Spleen (tissue), 11 donors: ENCODE data around the gene PCK2. TPM values are rescaled to one million over a fixed set of nuclear protein-coding genes. Genes with fewer than 3 reads are reported as not detected.

Source experiments
- DNase-seq: peaks from one replicate; pipeline ENCODE4 v3.0.0-alpha.2; 2020
- H3K27ac ChIP-seq, 8 donors: fragments of 200-600 bp; sonication (generic) in 7 of 8; 1 replicate in 4 of 8; 2 replicates in 4 of 8; pipeline versions ENCODE4 v1.5.0 to v1.8.0; 2016 to 2021; ENCODE audit warnings: inconsistent platforms in 4 of 8, mild to moderate bottlenecking in 4 of 8, moderate library complexity in 1 of 8
- H3K27me3 ChIP-seq, 7 donors: fragments of 200-600 bp; sonication (generic) in 6 of 7; replicated peaks in 1 of 7; 1 replicate in 4 of 7; 2 replicates in 3 of 7; pipeline versions ENCODE4 v1.5.0 to v1.8.0; 2016 to 2021; ENCODE audit warnings: inconsistent platforms in 3 of 7, mild to moderate bottlenecking in 1 of 7
- H3K36me3 ChIP-seq, 6 donors: fragments of 200-600 bp; sonication (generic) in 5 of 6; 1 replicate in 4 of 6; 2 replicates in 2 of 6; pipeline versions ENCODE4 v1.5.0 to v1.8.0; 2016 to 2021; ENCODE audit warnings: inconsistent platforms in 2 of 6
- H3K4me1 ChIP-seq, 6 donors: fragments of 200-600 bp; sonication (generic) in 5 of 6; 1 replicate in 3 of 6; 2 replicates in 3 of 6; pipeline versions ENCODE4 v1.5.0 to v1.8.0; 2016 to 2021; ENCODE audit warnings: inconsistent platforms in 3 of 6
- H3K4me3 ChIP-seq, 8 donors: fragments of 200-600 bp; sonication (generic) in 7 of 8; 1 replicate in 4 of 8; 2 replicates in 4 of 8; pipeline versions ENCODE4 v1.5.0 to v1.8.0; 2016 to 2021; ENCODE audit warnings: inconsistent platforms in 4 of 8, mild to moderate bottlenecking in 4 of 8, moderate library complexity in 2 of 8
- H3K9me3 ChIP-seq, 8 donors: fragments of 200-600 bp; sonication (generic) in 7 of 8; 1 replicate in 4 of 8; 2 replicates in 4 of 8; pipeline versions ENCODE4 v1.5.0 to v1.8.0; 2016 to 2021; ENCODE audit warnings: inconsistent platforms in 4 of 8
- POLR2A ChIP-seq, 3 donors: fragments of 450-650 bp; IDR thresholded peaks; one replicate each; pipeline ENCODE4 v1.5.1; 2017; ENCODE audit warnings: antibody characterized with exemption in 3 of 3, mild to moderate bottlenecking in 1 of 3
- POLR2AphosphoS5 ChIP-seq, 3 donors: sonication (generic); formaldehyde crosslinking; IDR thresholded peaks; one replicate each; pipeline ENCODE4 v1.5.1; 2017; ENCODE audit warnings: antibody characterized with exemption in 3 of 3
- WGBS, 5 donors: extraction: QIAGEN DNeasy Blood & Tissue Kit in 3 of 5; methylation state at CpG; one replicate each; pipeline versions ENCODE4 v1.1.5 to v1.1.7; 2013 to 2018; 5-methylcytosine and 5-hydroxymethylcytosine counted together
- intact Hi-C: fragments of 100-400 bp; cut with DNase I; formaldehyde crosslinking; loops from one replicate; pipeline ENCODE4 v1.15.0; 2023; ENCODE audit warnings: low total_unique reads
- polyA plus RNA-seq, 3 donors: library from polyadenylated mRNA; stranded (reverse); fragments of 200-250 nt; gene quantifications; one replicate each; pipeline ENCODE4 v1.2.1, GENCODE V29; 2013
- total RNA-seq, 7 donors: library from RNA; depleted of rRNA in 3 of 7; stranded (reverse); fragments of >200 nt in 3 of 7; fragmentation: NEBNext Ultra II Directional in 4 of 7; extraction: Animal tissue kit (Norgen Biotek cat#: 25700) in 4 of 7; gene quantifications; one replicate each; pipeline versions ENCODE4 v1.1.0 to v1.2.1, GENCODE V29; 2016 to 2021
- TF ChIP-seq, protein P1 (sequence below), 11 experiments: fragments of 200-600 bp in 7 of 11; fragments of 450-650 bp in 4 of 11; sonication (generic) in 4 of 11; IDR thresholded peaks in 8 of 11; conservative IDR thresholded peaks in 3 of 11; 1 replicate in 7 of 11; 2 replicates in 4 of 11; pipeline versions ENCODE4 v1.4.0 to v1.8.0; 2016 to 2021; ENCODE audit warnings: antibody characterized with exemption in 11 of 11, inconsistent platforms in 4 of 11, mild to moderate bottlenecking in 1 of 11
- donor health status: healthy with polysubstance abuse.
- donor health status: DM: no; HTN: no; CAD: no; lungs with moderate emphysema.
- donor health status: DM: no; HTN: no; CAD: no.
- donor health status: Bipolar disorder and iron deficiency.
- donor health status: healthy.
- donor health status: DM: no; HTN: no; CAD: no.
- donor health status: DM: yes; HTN: yes; CAD: no.

The PCK2 gene
- total and polyA plus RNA-seq, 10 donors: 25.3 to 52.3 (median 33.8) TPM

DNA sequence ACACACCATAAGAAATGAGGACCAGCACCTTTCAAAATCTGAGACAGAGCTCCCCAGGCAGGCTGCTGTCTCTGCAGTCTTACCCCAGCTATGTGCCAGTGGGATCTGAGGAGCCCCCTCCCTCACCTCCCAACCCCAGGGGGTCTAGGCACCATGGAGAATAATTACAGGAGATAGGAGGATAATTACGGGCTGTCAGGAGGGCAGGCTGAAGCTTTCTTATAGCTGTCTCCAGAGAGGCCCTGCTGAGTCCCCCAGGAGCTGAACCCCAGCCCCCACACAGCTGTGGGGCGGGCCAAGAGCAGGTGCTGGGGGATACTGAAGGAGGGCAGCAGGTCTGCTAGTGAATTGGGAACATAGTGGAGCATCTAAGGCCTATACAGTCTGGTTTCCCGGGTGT, 16.0 kb upstream of the PCK2 start:
- Histone ChIP-seq H3K27me3 (peaks cover 0 to 16% (median 0%) of the 10 kb centered on the region in 7 donors), H3K36me3 (no peaks in the 10 kb centered on the region), H3K27ac (no peak overlapping the region), H3K9me3 (no peaks in the 10 kb centered on the region), H3K4me1 (peaks cover 10 to 42% (median 20%) of the 10 kb centered on the region in 6 donors), H3K4me3 (no peak overlapping the region)
- intact Hi-C loops: no loop called here
- TF ChIP-seq POLR2AphosphoS5 (IDR thresholded peaks at IDR 0.05): no peak
- TF ChIP-seq, protein P1, sequence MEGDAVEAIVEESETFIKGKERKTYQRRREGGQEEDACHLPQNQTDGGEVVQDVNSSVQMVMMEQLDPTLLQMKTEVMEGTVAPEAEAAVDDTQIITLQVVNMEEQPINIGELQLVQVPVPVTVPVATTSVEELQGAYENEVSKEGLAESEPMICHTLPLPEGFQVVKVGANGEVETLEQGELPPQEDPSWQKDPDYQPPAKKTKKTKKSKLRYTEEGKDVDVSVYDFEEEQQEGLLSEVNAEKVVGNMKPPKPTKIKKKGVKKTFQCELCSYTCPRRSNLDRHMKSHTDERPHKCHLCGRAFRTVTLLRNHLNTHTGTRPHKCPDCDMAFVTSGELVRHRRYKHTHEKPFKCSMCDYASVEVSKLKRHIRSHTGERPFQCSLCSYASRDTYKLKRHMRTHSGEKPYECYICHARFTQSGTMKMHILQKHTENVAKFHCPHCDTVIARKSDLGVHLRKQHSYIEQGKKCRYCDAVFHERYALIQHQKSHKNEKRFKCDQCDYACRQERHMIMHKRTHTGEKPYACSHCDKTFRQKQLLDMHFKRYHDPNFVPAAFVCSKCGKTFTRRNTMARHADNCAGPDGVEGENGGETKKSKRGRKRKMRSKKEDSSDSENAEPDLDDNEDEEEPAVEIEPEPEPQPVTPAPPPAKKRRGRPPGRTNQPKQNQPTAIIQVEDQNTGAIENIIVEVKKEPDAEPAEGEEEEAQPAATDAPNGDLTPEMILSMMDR (IDR thresholded peaks at IDR 0.05 in 8 of 11, conservative IDR thresholded peaks at IDR 0.05 in 3 of 11): no peak
- 74 to 87% (median 84%) methylated on average over 3 of the region's 3 CpGs for WGBS, 5 donors
- no peak for DNase-seq

DNA sequence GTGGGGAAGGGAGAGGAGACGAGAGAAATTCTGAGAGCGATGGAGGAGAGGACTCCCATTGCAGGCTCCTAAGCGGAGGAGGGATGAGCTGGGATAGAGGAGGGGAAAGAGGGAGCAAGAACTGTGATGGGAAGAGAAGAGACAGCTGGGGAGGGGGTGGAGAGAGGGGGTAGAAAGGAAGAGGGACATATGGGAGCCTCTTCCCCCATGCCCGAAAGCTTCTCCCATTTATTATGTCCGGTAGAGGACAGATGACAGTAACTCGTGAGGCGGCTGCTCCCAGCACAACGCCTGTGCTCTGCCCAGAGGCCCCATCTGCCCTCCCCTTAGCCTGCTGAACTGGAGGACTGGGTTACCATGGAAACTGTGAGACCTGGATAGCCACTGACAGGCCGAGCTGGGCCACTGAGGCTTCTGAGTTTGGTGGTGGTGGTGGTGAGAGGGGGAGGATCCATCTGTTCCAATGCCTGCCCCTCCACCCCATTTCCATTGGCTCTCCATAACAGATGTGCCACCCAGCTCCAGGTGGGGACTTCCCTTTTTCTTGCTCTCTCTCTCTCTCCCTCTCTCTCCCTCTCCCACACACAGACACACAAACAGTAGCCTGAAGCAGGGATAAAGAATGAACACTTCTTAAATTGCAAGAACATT, 14.5 kb upstream of the PCK2 start:
- H3K4me3 ChIP-seq: no peak overlapping the region

DNA sequence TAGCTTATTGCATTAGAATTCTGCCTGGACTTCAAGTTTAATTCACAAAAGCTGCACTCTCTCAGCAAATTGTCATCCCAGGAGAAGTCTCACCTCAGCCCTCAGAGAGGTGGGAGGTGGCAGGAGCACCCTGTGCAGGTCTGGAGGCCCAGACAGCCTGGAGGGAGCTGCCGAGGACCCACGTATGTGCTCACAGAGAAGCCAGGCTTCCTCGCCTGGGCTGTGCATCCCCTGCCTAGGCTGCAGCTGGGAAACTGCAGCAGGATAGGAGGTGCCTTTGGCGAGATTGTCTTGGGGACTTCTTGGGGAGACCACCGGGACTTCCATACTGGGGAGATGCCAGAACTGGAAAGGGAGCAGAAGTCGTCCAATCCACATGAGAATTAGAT, 14.0 kb upstream of the PCK2 start:
- no peaks in the 10 kb centered on the region for H3K9me3 ChIP-seq
- peaks cover 0 to 16% (median 0%) of the 10 kb centered on the region in 7 donors for H3K27me3 ChIP-seq
- H3K36me3 ChIP-seq: no peaks in the 10 kb centered on the region
- DNase-seq: no peak
- TF ChIP-seq POLR2AphosphoS5 (IDR thresholded peaks at IDR 0.05) (no peak), POLR2A (IDR thresholded peaks at IDR 0.05) (no peak)
- TF ChIP-seq, protein P1 (IDR thresholded peaks at IDR 0.05 in 8 of 11, conservative IDR thresholded peaks at IDR 0.05 in 3 of 11): no peak
- peak overlapping the region in 2 of 8 donors; percentile 89 to 90 for H3K27ac ChIP-seq
- intact Hi-C loops: no loop called here
- WGBS, 5 donors: 69 to 81% (median 76%) methylated on average over 6 of the region's 6 CpGs
- H3K4me3 ChIP-seq: no peak overlapping the region
- H3K4me1 ChIP-seq: peaks cover 10 to 41% (median 20%) of the 10 kb centered on the region in 6 donors

More for the DNA sequence above, 14.5 kb upstream of the PCK2 start:
- H3K9me3 ChIP-seq: no peaks in the 10 kb centered on the region
- WGBS, 5 donors: 85 to 95% (median 85%) methylated on average over 9 of the region's 9 CpGs
- no peak overlapping the region for H3K27ac ChIP-seq
- TF ChIP-seq, protein P1 (IDR thresholded peaks at IDR 0.05 in 8 of 11, conservative IDR thresholded peaks at IDR 0.05 in 3 of 11): no peak
- TF ChIP-seq POLR2AphosphoS5 (IDR thresholded peaks at IDR 0.05) (no peak), POLR2A (IDR thresholded peaks at IDR 0.05) (no peak)
- DNase-seq: no peak
- H3K4me1 ChIP-seq: peaks cover 10 to 42% (median 20%) of the 10 kb centered on the region in 6 donors
- intact Hi-C loops: no loop called here
- H3K27me3 ChIP-seq: peaks cover 0 to 16% (median 0%) of the 10 kb centered on the region in 7 donors
- no peaks in the 10 kb centered on the region for H3K36me3 ChIP-seq

DNA sequence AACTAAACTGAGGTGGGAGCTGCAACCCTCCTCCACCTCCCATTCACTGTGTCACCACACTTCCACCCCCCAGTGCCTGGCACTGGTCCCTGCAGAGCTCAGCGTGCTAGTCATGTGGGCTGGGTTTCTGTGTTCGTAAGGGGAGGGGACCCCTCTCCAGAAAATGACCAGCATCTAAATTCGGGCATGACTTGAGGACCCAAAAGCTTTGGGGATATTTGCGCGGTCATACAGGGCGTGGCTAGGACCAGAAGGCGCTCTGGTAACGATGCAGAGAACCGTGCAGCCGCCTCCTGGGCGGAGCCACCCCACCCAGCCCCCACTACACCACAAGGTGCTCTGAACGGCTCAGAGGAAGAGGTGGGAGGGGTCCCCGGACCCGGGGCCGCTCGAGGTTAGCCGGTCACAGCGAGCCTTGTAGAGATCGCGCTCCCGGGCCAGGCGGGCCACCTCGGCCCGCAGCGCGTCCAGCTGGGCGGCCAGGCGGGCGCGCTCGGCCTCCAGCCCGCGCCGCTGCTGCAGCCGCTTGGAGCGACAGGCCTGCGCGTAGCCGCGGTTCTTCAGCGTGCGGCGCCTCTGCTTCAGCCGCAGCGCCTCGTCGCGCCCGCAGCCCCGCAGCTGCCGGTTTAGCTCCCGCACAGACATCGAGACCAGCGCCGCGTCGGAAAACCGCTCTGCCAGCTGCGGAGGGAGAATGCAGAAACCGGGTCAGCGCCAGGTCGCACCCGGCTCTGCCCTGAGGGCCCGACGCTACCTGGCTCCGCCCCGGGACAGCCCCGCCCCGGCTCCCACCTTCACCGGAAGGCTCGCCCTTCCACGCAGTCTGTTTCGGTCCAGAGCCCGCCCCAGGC, 13.0 kb upstream of the PCK2 start:
- DNase-seq: peak; percentile 94
- WGBS, 5 donors: 0 to 1% (median 0%) methylated on average over 35 to 74 of the region's 74 CpGs
- Histone ChIP-seq H3K27ac (peak overlapping the region; percentile 35 to 91 (median 87)), H3K36me3 (no peaks in the 10 kb centered on the region), H3K4me1 (peaks cover 10 to 31% (median 18%) of the 10 kb centered on the region in 6 donors), H3K4me3 (peak overlapping the region; percentile 61 to 86 (median 71)), H3K27me3 (peaks cover 0 to 16% (median 0%) of the 10 kb centered on the region in 7 donors), H3K9me3 (no peaks in the 10 kb centered on the region)
- intact Hi-C loops: no loop called here
- TF ChIP-seq, protein P1 (IDR thresholded peaks at IDR 0.05 in 8 of 11, conservative IDR thresholded peaks at IDR 0.05 in 3 of 11): peak in 1 of 11 experiments; percentile 13
- peak; percentile 83 to 87 (median 85) for TF ChIP-seq POLR2AphosphoS5 (IDR thresholded peaks at IDR 0.05)
- peak in 1 of 3 donors; percentile 5 for TF ChIP-seq POLR2A (IDR thresholded peaks at IDR 0.05)
